Neural cell (in vitro differentiated cells): Measurements from ENCODE around the gene ROBO4. TPM values are rescaled to one million over a fixed set of nuclear protein-coding genes. Genes with fewer than 3 reads are reported as not detected.

Source experiments
- H2AFZ ChIP-seq: fragments of 200-600, 300-800 bp; sonication (generic), shearing (Covaris generic); 2 replicates; pipeline ENCODE4 v1.6.0; 2014; ENCODE audit warnings: low read depth, mild to moderate bottlenecking, antibody characterized with exemption, low read length, moderate library complexity
- H3F3A ChIP-seq: fragments of 200-600 bp; shearing (Covaris generic); 2 replicates; pipeline ENCODE4 v1.6.1; 2016; ENCODE audit warnings: mild to moderate bottlenecking, moderate library complexity, mixed read lengths, antibody characterized with exemption, low read length; ENCODE audit not compliant: insufficient read depth, poor library complexity, severe bottlenecking
- H3K27ac ChIP-seq: fragments of 200-600, 300-800 bp; sonication (generic), shearing (Covaris generic); 2 replicates; pipeline ENCODE4 v1.5.1; 2014; ENCODE audit warnings: mild to moderate bottlenecking, low read length, moderate library complexity
- H3K27me3 ChIP-seq: fragments of 300-800, 200-600 bp; sonication (generic), shearing (Covaris generic); 2 replicates; pipeline ENCODE4 v1.6.0; 2014; ENCODE audit warnings: mild to moderate bottlenecking, low read depth, low read length, moderate library complexity; ENCODE audit not compliant: insufficient read depth
- H3K36me3 ChIP-seq: fragments of 300-800, 200-600 bp; sonication (generic), shearing (Covaris generic); 2 replicates; pipeline ENCODE4 v1.5.1; 2014; ENCODE audit warnings: mild to moderate bottlenecking, antibody characterized with exemption, low read length, moderate library complexity; ENCODE audit not compliant: insufficient read depth
- H3K4me2 ChIP-seq: fragments of 300-800, 200-600 bp; sonication (generic), shearing (Covaris generic); 2 replicates; pipeline ENCODE4 v1.6.0; 2014; ENCODE audit warnings: mild to moderate bottlenecking, low read length
- H3K4me3 ChIP-seq: fragments of 300-800, 200-600 bp; sonication (generic), shearing (Covaris generic); 2 replicates; pipeline ENCODE4 v1.5.1; 2014; ENCODE audit warnings: mild to moderate bottlenecking, low read length, moderate library complexity
- H3K79me2 ChIP-seq: fragments of 200-600 bp; shearing (Covaris generic); replicated peaks from 2 replicates; pipeline ENCODE4 v1.6.0; 2014; ENCODE audit warnings: mild to moderate bottlenecking, low read length, moderate library complexity; ENCODE audit not compliant: insufficient read depth
- H3K9ac ChIP-seq: fragments of 300-800, 200-600 bp; sonication (generic), shearing (Covaris generic); 2 replicates; pipeline ENCODE4 v1.6.1; 2016; ENCODE audit warnings: mild to moderate bottlenecking, low read length, mixed read lengths
- H3K9me2 ChIP-seq: fragments of 200-600 bp; shearing (Covaris generic); 2 replicates; pipeline ENCODE4 v1.6.1; 2016; ENCODE audit warnings: mild to moderate bottlenecking, low read length, mixed read lengths; ENCODE audit not compliant: insufficient read depth
- H3K9me3 ChIP-seq: fragments of 200-600, 300-800 bp; sonication (generic), shearing (Covaris generic); 2 replicates; pipeline ENCODE4 v1.6.1; 2016; ENCODE audit warnings: mild to moderate bottlenecking, mixed run types, low read length, moderate library complexity, mixed read lengths
- H4K20me1 ChIP-seq: fragments of 200-600 bp; shearing (Covaris generic); 2 replicates; pipeline ENCODE4 v1.6.1; 2016; ENCODE audit warnings: mild to moderate bottlenecking, mixed run types; ENCODE audit not compliant: insufficient read depth
- EP300 ChIP-seq: fragments of 450-650 bp; conservative IDR thresholded peaks from 2 replicates; pipeline ENCODE4 v1.6.1; 2014; ENCODE audit warnings: antibody characterized with exemption, mild to moderate bottlenecking, moderate library complexity; ENCODE audit not compliant: poor library complexity, severe bottlenecking
- EZH2 ChIP-seq: fragments of 200-600, 300-800 bp; shearing (Covaris generic), sonication (generic); IDR thresholded peaks from 2 replicates; pipeline ENCODE4 v1.6.1; 2014; ENCODE audit warnings: antibody characterized with exemption, low read length, borderline replicate concordance, mild to moderate bottlenecking; ENCODE audit not compliant: insufficient read depth, poor library complexity, severe bottlenecking
- MXI1 ChIP-seq: fragments of 450-650 bp; conservative IDR thresholded peaks from 2 replicates; pipeline ENCODE4 v1.6.1; 2014; ENCODE audit warnings: antibody characterized with exemption, mild to moderate bottlenecking; ENCODE audit not compliant: poor library complexity, severe bottlenecking
- POLR2AphosphoS5 ChIP-seq: IDR thresholded peaks from 2 replicates; pipeline ENCODE4 v1.6.1; 2012
- RAD21 ChIP-seq: fragments of 450-650 bp; conservative IDR thresholded peaks from 2 replicates; pipeline ENCODE4 v1.6.1; 2014; ENCODE audit warnings: antibody characterized with exemption, mild to moderate bottlenecking, moderate library complexity
- REST ChIP-seq: IDR thresholded peaks from 2 replicates; pipeline ENCODE4 v1.6.1; 2012; ENCODE audit warnings: borderline replicate concordance
- SMC3 ChIP-seq: fragments of 450-650 bp; conservative IDR thresholded peaks from 2 replicates; pipeline ENCODE4 v1.6.1; 2014; ENCODE audit warnings: antibody characterized with exemption, mild to moderate bottlenecking, moderate library complexity; ENCODE audit not compliant: poor library complexity
- TAF1 ChIP-seq: IDR thresholded peaks from 2 replicates; pipeline ENCODE4 v1.6.1; 2012; ENCODE audit warnings: low read depth
- polyA plus RNA-seq: library from polyadenylated mRNA; depleted of rRNA; stranded (reverse); fragments of >200 nt; gene quantifications from 2 replicates; pipeline ENCODE4 v1.2.3, GENCODE V29; 2014
- TF ChIP-seq, protein P1 (sequence below): fragments of 450-650 bp; IDR thresholded peaks from 2 replicates; pipeline ENCODE4 v1.5.1; 2014; ENCODE audit warnings: antibody characterized with exemption, mild to moderate bottlenecking, moderate library complexity; ENCODE audit not compliant: poor library complexity, severe bottlenecking

Gene ROBO4
- polyA plus RNA-seq, 1 donor from 2014 or later: not detected

DNA sequence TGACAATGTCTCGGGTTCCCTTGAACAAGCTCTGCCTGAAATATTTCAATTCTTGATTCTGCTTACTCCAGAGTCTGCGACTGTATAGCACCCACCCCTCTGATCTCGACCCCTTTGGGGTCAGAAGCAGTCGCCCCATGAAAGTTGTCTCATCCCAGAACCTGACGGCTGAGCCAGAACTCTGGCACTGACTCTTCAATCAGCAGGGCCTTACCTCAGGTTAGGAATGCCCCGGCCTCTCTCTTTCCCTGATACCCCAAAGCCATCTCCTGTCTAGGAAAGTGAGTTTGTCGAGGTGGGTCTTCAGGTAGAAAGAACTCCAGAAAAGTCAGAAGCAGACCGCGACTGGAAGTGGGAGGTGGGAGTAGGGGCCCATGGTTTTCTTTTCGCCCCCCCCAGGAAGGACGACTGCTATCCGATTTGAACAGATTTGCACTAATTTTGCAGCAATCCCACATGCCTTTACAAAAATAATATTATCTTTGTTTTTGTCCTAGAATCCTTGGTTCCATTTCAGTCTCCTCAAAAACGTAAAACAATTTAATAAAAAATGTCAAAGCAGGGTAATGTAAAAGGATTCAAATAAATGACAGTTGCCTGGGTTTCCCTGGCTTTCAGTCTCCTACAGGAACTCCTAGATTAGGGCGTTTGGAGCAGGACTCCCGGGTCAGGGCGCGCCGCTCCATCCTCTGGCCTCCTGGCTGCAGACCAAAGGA, 33.3 kb downstream of the ROBO4 start:
- Histone ChIP-seq H3K9me3 (no peaks in the 10 kb centered on the region), H3K9me2 (no peaks in the 10 kb centered on the region), H4K20me1 (no peaks in the 10 kb centered on the region), H3K9ac (no peak overlapping the region), H3F3A (no peaks in the 10 kb centered on the region), H3K4me3 (no peak overlapping the region), H3K4me2 (no peak overlapping the region), H3K27ac (no peak overlapping the region), H3K27me3 (peaks cover 78% of the 10 kb centered on the region), H3K36me3 (no peaks in the 10 kb centered on the region), H2AFZ (no peak overlapping the region), H3K79me2 (no peaks in the 10 kb centered on the region)
- TF ChIP-seq POLR2AphosphoS5 (no peak), REST (no peak), MXI1 (no peak), RAD21 (no peak), TAF1 (no peak), EZH2 (no peak), SMC3 (no peak), EP300 (no peak)
- TF ChIP-seq, protein P1, sequence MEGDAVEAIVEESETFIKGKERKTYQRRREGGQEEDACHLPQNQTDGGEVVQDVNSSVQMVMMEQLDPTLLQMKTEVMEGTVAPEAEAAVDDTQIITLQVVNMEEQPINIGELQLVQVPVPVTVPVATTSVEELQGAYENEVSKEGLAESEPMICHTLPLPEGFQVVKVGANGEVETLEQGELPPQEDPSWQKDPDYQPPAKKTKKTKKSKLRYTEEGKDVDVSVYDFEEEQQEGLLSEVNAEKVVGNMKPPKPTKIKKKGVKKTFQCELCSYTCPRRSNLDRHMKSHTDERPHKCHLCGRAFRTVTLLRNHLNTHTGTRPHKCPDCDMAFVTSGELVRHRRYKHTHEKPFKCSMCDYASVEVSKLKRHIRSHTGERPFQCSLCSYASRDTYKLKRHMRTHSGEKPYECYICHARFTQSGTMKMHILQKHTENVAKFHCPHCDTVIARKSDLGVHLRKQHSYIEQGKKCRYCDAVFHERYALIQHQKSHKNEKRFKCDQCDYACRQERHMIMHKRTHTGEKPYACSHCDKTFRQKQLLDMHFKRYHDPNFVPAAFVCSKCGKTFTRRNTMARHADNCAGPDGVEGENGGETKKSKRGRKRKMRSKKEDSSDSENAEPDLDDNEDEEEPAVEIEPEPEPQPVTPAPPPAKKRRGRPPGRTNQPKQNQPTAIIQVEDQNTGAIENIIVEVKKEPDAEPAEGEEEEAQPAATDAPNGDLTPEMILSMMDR: no peak

DNA sequence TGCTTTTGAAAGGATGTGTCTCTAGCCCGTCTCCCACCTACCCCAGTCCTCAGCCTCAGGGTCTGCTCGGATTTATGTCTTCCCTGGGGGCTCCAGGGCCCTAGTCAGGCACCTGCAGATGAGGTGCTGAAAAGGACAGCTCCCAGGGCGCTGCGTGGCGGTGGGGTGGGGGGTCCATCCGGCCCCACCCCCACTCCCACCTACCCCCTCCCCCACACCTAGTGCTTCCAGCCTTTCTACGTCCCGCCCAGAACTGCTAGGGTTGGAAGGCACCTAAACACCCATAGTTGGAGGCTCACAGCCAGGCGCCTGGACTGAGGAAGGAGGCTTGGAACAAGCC, 33.9 kb downstream of the ROBO4 start:
- TF ChIP-seq EP300 (no peak), TAF1 (no peak), SMC3 (no peak)
- H3K36me3 ChIP-seq: no peaks in the 10 kb centered on the region
- H3K79me2 ChIP-seq: no peaks in the 10 kb centered on the region
- no peaks in the 10 kb centered on the region for H3F3A ChIP-seq
- no peaks in the 10 kb centered on the region for H4K20me1 ChIP-seq
- no peak overlapping the region for H3K9ac ChIP-seq
- no peak overlapping the region for H3K4me3 ChIP-seq
- H2AFZ ChIP-seq: no peak overlapping the region
- no peaks in the 10 kb centered on the region for H3K9me3 ChIP-seq
- peaks cover 73% of the 10 kb centered on the region for H3K27me3 ChIP-seq
- no peak overlapping the region for H3K27ac ChIP-seq
- H3K4me2 ChIP-seq: no peak overlapping the region
- H3K9me2 ChIP-seq: no peaks in the 10 kb centered on the region
